ENCODE data around the gene GMFB.

Gene GMFB

GRCh38 chr14:54512393-54512792 is 23.6 kb upstream of the GMFB start:
- TF ChIP-seq CTCF (conservative IDR thresholded peaks at IDR 0.05; ENCODE audit: control insufficient read depth, insufficient read depth, low read depth, low read length) = no peak
- no peak overlapping the region for H3K4me3 ChIP-seq (ENCODE audit: control insufficient read depth, low read depth, low read length)
- DNase-seq (ENCODE audit: low read depth) = no peak

- peak; percentile 97 for DNase-seq (ENCODE audit: low read depth)
- TF ChIP-seq CTCF (conservative IDR thresholded peaks at IDR 0.05; ENCODE audit: control insufficient read depth, insufficient read depth, low read depth, low read length) = no peak
- peak within 1 kb of the TSS; percentile 80 for H3K4me3 ChIP-seq (ENCODE audit: control insufficient read depth, low read depth, low read length)
Observed at GRCh38 chr14:54509546-54510501, 21.0 kb upstream of the GMFB start, which contains the start of gene CGRRF1. CGRRF1 (plus strand) TSS chr14:54509906; CDS start chr14:54509960, 54 bp downstream.

- peak; percentile 48 for DNase-seq (ENCODE audit: low read depth)
- H3K4me3 ChIP-seq (ENCODE audit: control insufficient read depth, low read depth, low read length) = no peak overlapping the region
- TF ChIP-seq CTCF (conservative IDR thresholded peaks at IDR 0.05; ENCODE audit: control insufficient read depth, insufficient read depth, low read depth, low read length) = peak; percentile 52
Observed at GRCh38 chr14:54503486-54503885, 14.7 kb upstream of the GMFB start.

GRCh38 chr14:54502602-54503001 is 13.8 kb upstream of the GMFB start:
- H3K4me3 ChIP-seq (ENCODE audit: control insufficient read depth, low read depth, low read length) = no peak overlapping the region
- no peak for DNase-seq (ENCODE audit: low read depth)
- TF ChIP-seq CTCF (conservative IDR thresholded peaks at IDR 0.05; ENCODE audit: control insufficient read depth, insufficient read depth, low read depth, low read length) = no peak

- no peak overlapping the region for H3K4me3 ChIP-seq (ENCODE audit: control insufficient read depth, low read depth, low read length)
- DNase-seq (ENCODE audit: low read depth) = no peak
- TF ChIP-seq CTCF (conservative IDR thresholded peaks at IDR 0.05; ENCODE audit: control insufficient read depth, insufficient read depth, low read depth, low read length) = no peak
Observed at GRCh38 chr14:54501480-54501879, 12.7 kb upstream of the GMFB start.

GRCh38 chr14:54500744-54501143 is 12.0 kb upstream of the GMFB start:
- no peak for TF ChIP-seq CTCF (conservative IDR thresholded peaks at IDR 0.05; ENCODE audit: control insufficient read depth, insufficient read depth, low read depth, low read length)
- no peak overlapping the region for H3K4me3 ChIP-seq (ENCODE audit: control insufficient read depth, low read depth, low read length)
- DNase-seq (ENCODE audit: low read depth) = no peak
